PC-3 (cell line): ENCODE data around the gene DOK7. TPM values are rescaled to one million over a fixed set of nuclear protein-coding genes. Genes with fewer than 3 reads are reported as not detected.

Source experiments
- ATAC-seq: fragments of 200-7000 bp; cut with Tn5 transposase; 2 replicates; pipeline ENCODE4 v1.9.1; 2020; ENCODE audit warnings: mild to moderate bottlenecking, moderate library complexity
- BruUV-seq: library from RNA; stranded (reverse); fragments of 400-500 nt; replicated peaks from 2 replicates; lab custom pipeline; 2021; lab: Mats Ljungman, UMichigan
- CTCF ChIA-PET: fragments of 300-600 bp; sonication (Branson Sonifier 250); formaldehyde crosslinking; loops from one replicate; lab custom pipeline; 2022; ENCODE audit warnings: antibody characterized with exemption; lab: Charles Lee
- POLR2A ChIA-PET: fragments of 300-600 bp; sonication (Branson Sonifier 250); formaldehyde crosslinking; loops from one replicate; lab custom pipeline; 2022; ENCODE audit warnings: antibody characterized with exemption; ENCODE audit not compliant: unreplicated experiment; lab: Charles Lee
- DNase-seq: peaks from one replicate; pipeline ENCODE4 v3.0.0-alpha.2; 2015
- H2AFZ ChIP-seq: fragments of 300-600 bp; sonication (generic); 2 replicates; pipeline ENCODE4 v1.6.0; 2016; ENCODE audit warnings: antibody characterized with exemption, low read length
- H3F3A ChIP-seq: fragments of 300-600 bp; sonication (generic); one replicate; pipeline ENCODE4 v1.6.0; 2017; ENCODE audit warnings: antibody characterized with exemption, low read length, control low read depth, mild to moderate bottlenecking; ENCODE audit not compliant: unreplicated experiment
- H3K27ac ChIP-seq: fragments of 300-600 bp; sonication (generic); 2 replicates; pipeline ENCODE4 v1.5.1; 2016; ENCODE audit warnings: mild to moderate bottlenecking, low read length
- H3K27me3 ChIP-seq: fragments of 300-600 bp; sonication (generic); 2 replicates; pipeline ENCODE4 v1.6.1; 2016; ENCODE audit warnings: low read length, mixed read lengths
- H3K36me3 ChIP-seq: fragments of 300-600 bp; sonication (generic); 2 replicates; pipeline ENCODE4 v1.6.1; 2016; ENCODE audit warnings: low read depth, mixed run types, low read length, mixed read lengths
- H3K4me1 ChIP-seq: fragments of 300-600 bp; sonication (generic); 2 replicates; pipeline ENCODE4 v1.5.1; 2016; ENCODE audit warnings: low read length; ENCODE audit not compliant: insufficient read depth
- H3K4me2 ChIP-seq: fragments of 300-600 bp; sonication (generic); 2 replicates; pipeline ENCODE4 v1.6.0; 2016; ENCODE audit warnings: low read length
- H3K4me3 ChIP-seq: fragments of 300-600 bp; sonication (generic); 2 replicates; pipeline ENCODE4 v1.5.1; 2016; ENCODE audit warnings: mild to moderate bottlenecking, low read length, mixed read lengths
- H3K79me2 ChIP-seq: fragments of 300-600 bp; sonication (generic); 2 replicates; pipeline ENCODE4 v1.6.1; 2017; ENCODE audit warnings: low read length, mixed read lengths
- H3K9ac ChIP-seq: fragments of 300-600 bp; sonication (generic); 2 replicates; pipeline ENCODE4 v1.6.0; 2016; ENCODE audit warnings: mild to moderate bottlenecking, low read length
- H3K9me2 ChIP-seq: fragments of 300-600 bp; sonication (generic); replicated peaks from 2 replicates; pipeline ENCODE4 v1.6.1; 2016; ENCODE audit warnings: mixed run types, low read length, mixed read lengths
- H3K9me3 ChIP-seq: fragments of 300-600 bp; sonication (generic); 2 replicates; pipeline ENCODE4 v1.6.1; 2016; ENCODE audit warnings: low read length, mixed read lengths
- H4K20me1 ChIP-seq: fragments of 300-600 bp; sonication (generic); 2 replicates; pipeline ENCODE4 v1.6.1; 2016; ENCODE audit warnings: low read length, mixed read lengths
- CTCF ChIP-seq: fragments of 300-600 bp; sonication (generic); conservative IDR thresholded peaks from 2 replicates; pipeline ENCODE4 v1.5.1; 2017; ENCODE audit warnings: antibody characterized with exemption, low read depth, mild to moderate bottlenecking, low read length
- EZH2 ChIP-seq: fragments of 300-600 bp; sonication (generic); IDR thresholded peaks from one replicate; pipeline ENCODE4 v1.6.1; 2017; ENCODE audit warnings: antibody characterized with exemption, mild to moderate bottlenecking, low read length; ENCODE audit not compliant: unreplicated experiment
- EZH2phosphoT487 ChIP-seq: fragments of 300-600 bp; sonication (generic); IDR thresholded peaks from 2 replicates; pipeline ENCODE4 v1.6.1; 2018; ENCODE audit warnings: mild to moderate bottlenecking, antibody characterized with exemption, low read length, borderline replicate concordance
- intact Hi-C: fragments of 100-400 bp; cut with micrococcal nuclease; formaldehyde crosslinking; loops from 2 replicates; pipeline ENCODE4 v1.9.0; 2023
- total RNA-seq: library from RNA; depleted of rRNA; stranded (reverse); fragments of >200 nt; gene quantifications from 2 replicates; pipeline ENCODE4 v1.2.3, GENCODE V29; 2014

The DOK7 gene
- total RNA-seq, 1 experiment from 2014 or later = 2.5 TPM

DNA sequence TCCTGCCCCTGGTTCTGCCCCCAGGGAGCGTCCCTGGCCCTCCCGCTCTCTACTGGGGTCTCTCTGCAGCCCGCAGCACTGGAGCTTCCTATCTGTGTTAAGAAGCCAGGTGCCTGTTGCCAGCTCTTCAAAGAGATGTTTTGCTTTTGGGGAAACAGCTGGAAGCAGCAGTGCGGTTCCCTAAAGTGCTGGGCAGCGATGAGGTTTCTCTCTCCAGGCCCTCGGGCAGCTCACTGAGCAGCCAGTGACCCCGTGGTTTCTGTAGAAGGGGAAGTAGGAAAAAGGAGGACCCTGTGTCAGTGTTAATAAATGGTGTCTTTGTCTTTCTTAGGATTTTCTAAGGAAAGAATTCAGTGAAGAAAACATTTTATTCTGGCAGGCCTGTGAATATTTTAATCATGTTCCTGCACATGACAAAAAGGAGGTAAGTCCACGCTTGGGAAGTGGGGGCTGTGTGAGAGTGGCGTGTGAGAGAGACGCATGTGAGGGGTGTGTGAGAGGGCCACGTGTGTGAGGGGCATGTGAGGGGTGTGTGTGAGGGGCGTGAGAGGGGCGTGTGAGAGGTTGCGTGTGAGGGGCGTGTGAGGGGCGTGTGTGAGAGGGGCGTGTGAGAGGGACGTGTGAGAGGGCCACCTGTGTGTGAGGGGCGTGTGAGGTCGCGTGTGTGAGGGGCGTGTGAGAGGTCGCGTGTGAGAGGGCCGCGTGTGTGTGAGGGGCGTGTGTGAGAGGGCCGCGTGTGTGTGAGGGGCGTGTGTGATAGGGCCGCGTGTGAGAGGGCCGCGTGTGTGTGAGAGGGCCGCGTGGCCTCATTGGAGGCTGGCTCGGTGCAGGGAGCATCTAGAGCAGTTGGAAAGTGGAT lies 48.5 kb upstream of the DOK7 start:
- H3K9ac ChIP-seq = no peak overlapping the region
- ChIA-PET POLR2A (no interaction called here), CTCF (no interaction called here)
- no peak overlapping the region for H2AFZ ChIP-seq
- H3K4me2 ChIP-seq = no peak overlapping the region
- BruUV-seq = no TSS peak
- H3K9me3 ChIP-seq = no peaks in the 10 kb centered on the region
- no peaks in the 10 kb centered on the region for H3K36me3 ChIP-seq
- no peaks in the 10 kb centered on the region for H3F3A ChIP-seq
- no peaks in the 10 kb centered on the region for H3K9me2 ChIP-seq
- DNase-seq (no peak), ATAC-seq (no peak)
- H4K20me1 ChIP-seq = no peaks in the 10 kb centered on the region
- no peaks in the 10 kb centered on the region for H3K79me2 ChIP-seq
- H3K4me1 ChIP-seq = no peaks in the 10 kb centered on the region
- intact Hi-C loops = no loop called here
- H3K4me3 ChIP-seq = no peak overlapping the region
- no peak overlapping the region for H3K27ac ChIP-seq
- no peaks in the 10 kb centered on the region for H3K27me3 ChIP-seq
- no peak for TF ChIP-seq EZH2phosphoT487
- TF ChIP-seq CTCF = no peak
- no peak for TF ChIP-seq EZH2

DNA sequence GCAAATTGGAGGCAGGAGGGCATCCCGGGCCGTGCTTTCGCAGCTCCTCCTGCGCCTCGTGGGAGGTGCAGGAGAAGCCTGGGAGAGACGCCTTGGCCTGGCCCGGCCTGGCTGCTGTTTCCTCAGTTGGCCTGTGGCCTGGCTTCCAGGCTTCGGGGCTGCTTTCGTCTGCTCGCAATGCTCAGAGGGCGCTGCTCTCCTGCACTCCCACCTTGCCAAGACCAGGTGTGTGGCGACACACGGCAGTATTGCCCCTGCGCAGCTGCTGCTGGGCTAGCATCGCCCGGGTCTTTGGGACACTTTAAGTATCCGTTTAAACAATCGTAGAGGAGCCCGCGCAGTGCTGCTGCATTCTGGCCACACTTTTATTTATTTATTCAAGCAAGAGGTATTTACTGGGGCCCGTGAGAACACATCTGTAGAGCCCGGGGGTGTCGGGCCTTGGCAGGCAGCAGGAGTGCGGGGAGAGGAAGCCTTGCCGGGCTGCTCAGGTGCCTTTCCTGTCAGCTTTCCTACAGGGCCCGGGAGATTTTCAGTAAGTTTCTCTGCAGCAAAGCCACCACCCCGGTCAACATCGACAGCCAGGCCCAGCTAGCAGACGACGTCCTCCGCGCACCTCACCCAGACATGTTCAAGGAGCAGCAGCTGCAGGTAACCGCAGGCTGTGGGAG lies 47.5 kb upstream of the DOK7 start:
- Histone ChIP-seq H4K20me1 (no peaks in the 10 kb centered on the region), H3K27ac (no peak overlapping the region), H3K9me2 (no peaks in the 10 kb centered on the region), H3K36me3 (no peaks in the 10 kb centered on the region), H3F3A (no peaks in the 10 kb centered on the region), H3K27me3 (no peaks in the 10 kb centered on the region), H3K9me3 (no peaks in the 10 kb centered on the region), H2AFZ (no peak overlapping the region), H3K4me2 (no peak overlapping the region), H3K4me3 (no peak overlapping the region), H3K79me2 (no peaks in the 10 kb centered on the region), H3K4me1 (no peaks in the 10 kb centered on the region), H3K9ac (no peak overlapping the region)
- ATAC-seq (no peak), DNase-seq (no peak)
- BruUV-seq = no TSS peak
- no peak for TF ChIP-seq EZH2phosphoT487
- no peak for TF ChIP-seq EZH2
- no peak for TF ChIP-seq CTCF
- intact Hi-C loops = no loop called here
- ChIA-PET POLR2A (no interaction called here), CTCF (interaction anchor here (0.6 kb wide), 1 partner anchor 144 kb away, joined by 3 read pairs; no protein-coding TSS in a partner anchor)
